Right atrium auricular region (tissue), 2 donors: ENCODE data around the gene TMEM243. TPM values are rescaled to one million over a fixed set of nuclear protein-coding genes. Genes with fewer than 3 reads are reported as not detected.

Experiments used
- DNase-seq: peaks from one replicate; pipeline ENCODE4 v3.0.0-alpha.2; 2019; ENCODE audit warnings: low spot score
- H3K27ac ChIP-seq, 2 donors: fragments of 200-600 bp; sonication (generic); 1 replicate in 1 of 2; 2 replicates in 1 of 2; pipeline ENCODE4 v1.5.1; 2016 to 2019
- H3K27me3 ChIP-seq, 2 donors: fragments of 200-600 bp; sonication (generic); one replicate each; pipeline versions ENCODE4 v1.5.1 to v1.6.0; 2017 to 2019
- H3K36me3 ChIP-seq: fragments of 200-600 bp; sonication (generic); one replicate; pipeline ENCODE4 v1.5.1; 2016
- H3K4me1 ChIP-seq, 2 donors: fragments of 200-600 bp; sonication (generic); one replicate each; pipeline versions ENCODE4 v1.5.1 to v1.6.0; 2017 to 2019
- H3K4me3 ChIP-seq, 2 donors: fragments of 200-600 bp; sonication (generic); 1 replicate in 1 of 2; 2 replicates in 1 of 2; pipeline ENCODE4 v1.5.1; 2017 to 2019; ENCODE audit warnings: mild to moderate bottlenecking in 1 of 2, moderate library complexity in 1 of 2
- H3K9me3 ChIP-seq, 2 donors: fragments of 200-600 bp; sonication (generic); one replicate each; pipeline ENCODE4 v1.5.1; 2019
- CTCF ChIP-seq, 2 donors: fragments of 200-600 bp; sonication (generic); IDR thresholded peaks; one replicate each; pipeline ENCODE4 v1.5.1; 2019; ENCODE audit warnings: antibody characterized with exemption in 2 of 2
- total RNA-seq, 2 donors: library from RNA; depleted of rRNA; stranded (reverse); fragments of >200 nt; gene quantifications; one replicate each; pipeline ENCODE4 v1.1.0, GENCODE V29; 2016

TMEM243 gene
- total RNA-seq, 2 donors from 2014 or later, result 5.6 to 17.9 TPM

- Histone ChIP-seq H3K27me3 (no peaks in the 10 kb centered on the region), H3K4me1 (peaks cover 0 to 27% of the 10 kb centered on the region in 2 donors), H3K27ac (no peak overlapping the region), H3K36me3 (no peaks in the 10 kb centered on the region), H3K9me3 (no peaks in the 10 kb centered on the region), H3K4me3 (no peak overlapping the region)
- TF ChIP-seq CTCF (IDR thresholded peaks at IDR 0.05), result no peak
- DNase-seq, result no peak
Observed at GRCh38 chr7:87215046-87215445, 4.5 kb downstream of the TMEM243 start.

GRCh38 chr7:87213811-87214210 lies 5.7 kb downstream of the TMEM243 start:
- no peak for DNase-seq
- Histone ChIP-seq H3K27ac (no peak overlapping the region), H3K9me3 (no peaks in the 10 kb centered on the region), H3K4me3 (no peak overlapping the region), H3K4me1 (peaks cover 0 to 27% of the 10 kb centered on the region in 2 donors), H3K36me3 (no peaks in the 10 kb centered on the region), H3K27me3 (no peaks in the 10 kb centered on the region)
- TF ChIP-seq CTCF (IDR thresholded peaks at IDR 0.05), result no peak

- Histone ChIP-seq H3K4me3 (no peak overlapping the region), H3K27ac (no peak overlapping the region), H3K27me3 (no peaks in the 10 kb centered on the region), H3K9me3 (no peaks in the 10 kb centered on the region), H3K36me3 (no peaks in the 10 kb centered on the region), H3K4me1 (peaks cover 0 to 24% of the 10 kb centered on the region in 2 donors)
- DNase-seq, result no peak
- no peak for TF ChIP-seq CTCF (IDR thresholded peaks at IDR 0.05)
Observed at GRCh38 chr7:87213252-87213651, 6.3 kb downstream of the TMEM243 start.

GRCh38 chr7:87212498-87212897 lies 7.0 kb downstream of the TMEM243 start:
- Histone ChIP-seq H3K4me1 (peaks cover 0 to 16% of the 10 kb centered on the region in 2 donors), H3K36me3 (no peaks in the 10 kb centered on the region), H3K9me3 (no peaks in the 10 kb centered on the region), H3K4me3 (no peak overlapping the region), H3K27me3 (no peaks in the 10 kb centered on the region), H3K27ac (no peak overlapping the region)
- DNase-seq, result no peak
- TF ChIP-seq CTCF (IDR thresholded peaks at IDR 0.05), result no peak

- H3K4me1 ChIP-seq, result peaks cover 0 to 10% of the 10 kb centered on the region in 2 donors
- DNase-seq, result no peak
- no peak overlapping the region for H3K4me3 ChIP-seq
- H3K27ac ChIP-seq, result no peak overlapping the region
- no peaks in the 10 kb centered on the region for H3K27me3 ChIP-seq
- peaks cover 0 to 10% of the 10 kb centered on the region in 2 donors for H3K9me3 ChIP-seq
- H3K36me3 ChIP-seq, result no peaks in the 10 kb centered on the region
- no peak for TF ChIP-seq CTCF (IDR thresholded peaks at IDR 0.05)
Observed at GRCh38 chr7:87210506-87210905, 9.0 kb downstream of the TMEM243 start.

- no peak overlapping the region for H3K27ac ChIP-seq
- H3K36me3 ChIP-seq, result no peaks in the 10 kb centered on the region
- peaks cover 0 to 10% of the 10 kb centered on the region in 2 donors for H3K4me1 ChIP-seq
- no peaks in the 10 kb centered on the region for H3K27me3 ChIP-seq
- peaks cover 0 to 21% of the 10 kb centered on the region in 2 donors for H3K9me3 ChIP-seq
- no peak for TF ChIP-seq CTCF (IDR thresholded peaks at IDR 0.05)
- no peak for DNase-seq
- no peak overlapping the region for H3K4me3 ChIP-seq
Observed at GRCh38 chr7:87209295-87209924, 10.1 kb downstream of the TMEM243 start.
